Gastrocnemius medialis (tissue), 4 donors: Measurements from ENCODE around the gene CAMTA1. TPM values are rescaled to one million over a fixed set of nuclear protein-coding genes. Genes with fewer than 3 reads are reported as not detected.

Experiments used
- ATAC-seq, 2 donors: fragments of 150-250 bp; one replicate each; pipeline ENCODE4 v1.9.1; 2016
- DNase-seq, 2 donors: peaks; one replicate each; pipeline ENCODE4 v3.0.0-alpha.2; 2019
- H3K27ac ChIP-seq, 4 donors: fragments of 200-600 bp; sonication (generic); 1 replicate in 1 of 4; 2 replicates in 3 of 4; pipeline ENCODE4 v1.5.1; 2016 to 2018; ENCODE audit warnings: mild to moderate bottlenecking in 2 of 4, moderate library complexity in 1 of 4
- H3K27me3 ChIP-seq, 3 donors: fragments of 200-600 bp; sonication (generic) in 2 of 3; 1 replicate in 1 of 3; 2 replicates in 2 of 3; pipeline versions ENCODE4 v1.5.1 to v1.6.0; 2016 to 2019; ENCODE audit warnings: mild to moderate bottlenecking in 1 of 3, moderate library complexity in 1 of 3
- H3K36me3 ChIP-seq, 2 donors: fragments of 200-600 bp; sonication (generic) in 1 of 2; one replicate each; pipeline ENCODE4 v1.5.1; 2017 to 2018
- H3K4me1 ChIP-seq, 2 donors: fragments of 200-600 bp; sonication (generic) in 1 of 2; one replicate each; pipeline ENCODE4 v1.5.1; 2016 to 2017; ENCODE audit warnings: mild to moderate bottlenecking in 2 of 2
- H3K4me3 ChIP-seq, 4 donors: fragments of 200-600 bp; sonication (generic) in 3 of 4; 1 replicate in 1 of 4; 2 replicates in 3 of 4; pipeline ENCODE4 v1.5.1; 2016 to 2019; ENCODE audit warnings: mild to moderate bottlenecking in 2 of 4
- H3K9me3 ChIP-seq, 3 donors: fragments of 200-600 bp; sonication (generic) in 2 of 3; 1 replicate in 1 of 3; 2 replicates in 2 of 3; pipeline ENCODE4 v1.5.1; 2016 to 2019
- CTCF ChIP-seq, 5 experiments: fragments of 450-650 bp in 3 of 5; fragments of 200-600 bp in 2 of 5; sonication (generic) in 2 of 5; IDR thresholded peaks in 4 of 5; conservative IDR thresholded peaks in 1 of 5; 1 replicate in 4 of 5; 2 replicates in 1 of 5; pipeline ENCODE4 v1.5.1; 2016 to 2019; ENCODE audit warnings: antibody characterized with exemption in 5 of 5, mild to moderate bottlenecking in 3 of 5, moderate library complexity in 3 of 5
- POLR2A ChIP-seq, 2 donors: fragments of 450-650 bp; IDR thresholded peaks; one replicate each; pipeline ENCODE4 v1.6.1; 2017; ENCODE audit warnings: antibody characterized with exemption in 2 of 2, mild to moderate bottlenecking in 2 of 2, moderate library complexity in 2 of 2
- in situ Hi-C, 4 donors: fragments of 200-750 bp; cut with MboI; loops; one replicate each; pipeline versions ENCODE4 v1.15.0 to v1.8.0; 2017; ENCODE audit warnings: low sequenced_read_pairs in 4 of 4
- intact Hi-C: fragments of 100-400 bp; cut with DNase I; formaldehyde crosslinking; loops from one replicate; pipeline ENCODE4 v1.15.1; 2023; ENCODE audit warnings: low total_unique reads
- total RNA-seq, 4 donors: library from RNA; depleted of rRNA; stranded (reverse); fragments of >200 nt; gene quantifications; one replicate each; pipeline versions ENCODE4 v1.1.0 to v1.2.3, GENCODE V29; 2016

The CAMTA1 gene
- total RNA-seq, 4 donors from 2014 or later = 60.5 to 113 (median 70.4) TPM

GRCh38 chr1:7474143-7474490 is 688.9 kb downstream of the CAMTA1 start:
- Histone ChIP-seq H3K27ac (no peak overlapping the region), H3K36me3 (no peaks in the 10 kb centered on the region), H3K27me3 (no peaks in the 10 kb centered on the region), H3K4me3 (no peak overlapping the region), H3K9me3 (no peaks in the 10 kb centered on the region), H3K4me1 (no peaks in the 10 kb centered on the region)
- no peak for TF ChIP-seq CTCF (IDR thresholded peaks at IDR 0.05 in 4 of 5, conservative IDR thresholded peaks at IDR 0.05 in 1 of 5)
- no peak for TF ChIP-seq POLR2A (IDR thresholded peaks at IDR 0.05)
- no peak for ATAC-seq
- DNase-seq = no peak
- in situ Hi-C loops = no loop called here
- intact Hi-C loops = no loop called here

- ATAC-seq (no peak), DNase-seq (no peak)
- in situ Hi-C loops (no loop called here), intact Hi-C loops (no loop called here)
- Histone ChIP-seq H3K27ac (no peak overlapping the region), H3K4me1 (no peaks in the 10 kb centered on the region), H3K4me3 (no peak overlapping the region), H3K9me3 (no peaks in the 10 kb centered on the region), H3K27me3 (no peaks in the 10 kb centered on the region), H3K36me3 (no peaks in the 10 kb centered on the region)
- no peak for TF ChIP-seq POLR2A (IDR thresholded peaks at IDR 0.05)
- TF ChIP-seq CTCF (IDR thresholded peaks at IDR 0.05 in 4 of 5, conservative IDR thresholded peaks at IDR 0.05 in 1 of 5) = no peak
These were observed 689.7 kb downstream of the CAMTA1 start for GRCh38 chr1:7474786-7475502.

GRCh38 chr1:7475691-7476090 is 690.4 kb downstream of the CAMTA1 start:
- in situ Hi-C loops (no loop called here), intact Hi-C loops (no loop called here)
- H3K4me3 ChIP-seq = no peak overlapping the region
- no peaks in the 10 kb centered on the region for H3K4me1 ChIP-seq
- H3K27me3 ChIP-seq = no peaks in the 10 kb centered on the region
- no peak overlapping the region for H3K27ac ChIP-seq
- H3K9me3 ChIP-seq = no peaks in the 10 kb centered on the region
- DNase-seq (no peak), ATAC-seq (no peak)
- H3K36me3 ChIP-seq = no peaks in the 10 kb centered on the region
- no peak for TF ChIP-seq CTCF (IDR thresholded peaks at IDR 0.05 in 4 of 5, conservative IDR thresholded peaks at IDR 0.05 in 1 of 5)
- no peak for TF ChIP-seq POLR2A (IDR thresholded peaks at IDR 0.05)

GRCh38 chr1:7476402-7476801 is 691.1 kb downstream of the CAMTA1 start:
- intact Hi-C loops = no loop called here
- in situ Hi-C loops = no loop called here
- H3K4me3 ChIP-seq = no peak overlapping the region
- no peak for TF ChIP-seq CTCF (IDR thresholded peaks at IDR 0.05 in 4 of 5, conservative IDR thresholded peaks at IDR 0.05 in 1 of 5)
- no peak for TF ChIP-seq POLR2A (IDR thresholded peaks at IDR 0.05)
- no peak for DNase-seq
- no peaks in the 10 kb centered on the region for H3K4me1 ChIP-seq
- H3K36me3 ChIP-seq = no peaks in the 10 kb centered on the region
- no peaks in the 10 kb centered on the region for H3K27me3 ChIP-seq
- no peaks in the 10 kb centered on the region for H3K9me3 ChIP-seq
- ATAC-seq = no peak
- H3K27ac ChIP-seq = no peak overlapping the region
